Dedifferentiated amniotic fluid mesenchymal stem cell (primary cell): ENCODE data around the gene ZNF511.

ENCODE experiments used
- DNase-seq: peaks from one replicate; pipeline ENCODE4 v3.0.0-alpha.2; 2016; ENCODE audit errors: extremely low spot score

The ZNF511 gene

DNA sequence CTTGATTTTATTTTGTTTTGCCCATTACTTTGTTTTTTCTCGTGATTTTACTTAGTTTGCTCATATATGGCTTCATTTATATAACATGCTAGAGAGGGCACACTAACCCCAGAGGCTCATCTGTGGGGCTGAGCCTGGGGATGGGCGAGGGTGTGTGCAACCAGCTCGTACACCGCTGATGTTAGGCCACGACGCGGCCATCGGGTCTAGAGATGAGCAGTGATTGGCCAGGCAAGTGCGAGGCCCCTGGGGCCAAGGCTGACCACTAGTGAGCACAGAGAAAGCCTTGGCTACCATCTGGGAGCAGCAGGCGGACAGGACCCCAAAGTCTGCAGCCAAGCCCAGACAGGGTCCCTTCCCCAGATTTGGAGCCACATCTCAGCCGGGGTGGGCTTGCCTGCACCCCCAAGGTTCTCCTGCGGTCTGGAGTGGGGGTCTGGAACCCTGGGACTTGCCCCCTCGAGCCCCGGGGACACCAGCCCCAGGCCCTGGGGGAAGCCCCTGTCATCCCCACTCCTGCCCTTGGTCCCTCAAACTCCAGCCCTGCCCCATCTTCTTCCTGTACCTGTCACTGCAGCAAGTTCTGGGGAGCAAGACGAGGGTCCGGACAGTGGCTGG is 45.4 kb downstream of the ZNF511 start:
- no peak for DNase-seq

DNA sequence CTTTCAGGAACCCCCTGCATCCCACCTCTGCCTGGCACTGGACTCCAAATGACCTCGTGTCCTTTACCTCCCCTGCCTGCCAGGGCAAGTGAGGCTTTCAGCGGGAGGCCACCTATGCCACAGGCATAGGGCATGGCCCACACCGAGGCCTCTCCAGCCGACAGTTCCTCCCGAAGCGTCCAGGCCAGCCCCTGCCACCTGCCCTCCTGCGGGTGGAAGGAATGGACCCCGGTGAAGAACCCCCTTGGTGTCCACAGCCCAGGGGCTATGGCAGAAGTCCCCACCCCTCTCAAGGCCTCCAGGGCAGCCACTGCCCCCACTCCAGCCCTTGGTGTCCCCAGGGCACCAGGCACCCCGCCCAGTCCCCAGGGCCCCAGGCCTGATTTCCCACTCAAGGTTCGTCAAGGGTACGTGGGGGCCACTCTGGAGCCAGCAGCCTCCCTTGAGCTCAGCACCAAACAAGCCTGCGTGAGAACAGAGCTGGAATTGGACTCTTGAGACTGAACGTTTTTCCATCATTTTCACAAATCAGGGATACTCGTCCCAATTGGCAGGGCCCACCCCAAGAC is 46.0 kb downstream of the ZNF511 start:
- no peak for DNase-seq

DNA sequence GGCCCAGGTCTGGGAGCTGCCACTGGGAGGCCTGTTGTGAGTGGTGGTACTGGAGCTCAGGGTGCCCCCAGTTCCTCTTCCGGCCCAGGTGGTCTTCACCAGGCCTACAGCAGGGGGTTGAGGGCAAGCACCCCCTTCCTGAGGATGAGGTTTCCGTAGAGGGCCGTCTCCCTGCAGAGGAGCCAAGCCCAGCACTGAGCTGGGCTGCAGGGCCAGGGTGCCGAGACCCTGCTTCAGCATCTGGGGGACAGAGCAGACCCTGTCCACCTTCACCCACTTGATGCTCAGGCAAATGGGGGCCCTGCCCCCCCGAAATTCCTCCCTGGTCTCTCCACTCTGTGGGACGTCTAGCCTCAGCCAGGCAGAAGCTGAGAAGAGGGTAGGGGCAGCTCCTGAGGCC is 46.6 kb downstream of the ZNF511 start:
- DNase-seq: no peak

DNA sequence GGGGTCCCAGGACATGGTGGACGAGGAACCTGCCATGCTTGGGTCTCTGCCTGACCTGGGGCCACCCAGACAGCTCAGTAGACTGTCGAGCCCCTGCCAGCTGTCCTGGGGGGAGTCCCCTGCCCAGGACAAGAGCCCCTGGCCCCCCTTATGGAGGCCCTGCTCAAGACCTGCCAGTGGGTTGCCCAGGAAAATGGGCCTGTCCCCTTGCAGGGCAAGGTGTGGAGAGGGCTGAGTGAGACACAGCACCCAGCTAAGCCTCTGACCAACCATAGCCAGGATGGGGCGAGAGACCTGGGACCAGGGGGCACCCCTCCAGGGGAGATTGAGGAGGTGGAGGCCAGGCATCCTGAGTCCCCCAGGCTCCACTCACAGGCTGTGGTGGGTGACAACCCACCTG is 47.3 kb downstream of the ZNF511 start:
- DNase-seq: no peak

DNA sequence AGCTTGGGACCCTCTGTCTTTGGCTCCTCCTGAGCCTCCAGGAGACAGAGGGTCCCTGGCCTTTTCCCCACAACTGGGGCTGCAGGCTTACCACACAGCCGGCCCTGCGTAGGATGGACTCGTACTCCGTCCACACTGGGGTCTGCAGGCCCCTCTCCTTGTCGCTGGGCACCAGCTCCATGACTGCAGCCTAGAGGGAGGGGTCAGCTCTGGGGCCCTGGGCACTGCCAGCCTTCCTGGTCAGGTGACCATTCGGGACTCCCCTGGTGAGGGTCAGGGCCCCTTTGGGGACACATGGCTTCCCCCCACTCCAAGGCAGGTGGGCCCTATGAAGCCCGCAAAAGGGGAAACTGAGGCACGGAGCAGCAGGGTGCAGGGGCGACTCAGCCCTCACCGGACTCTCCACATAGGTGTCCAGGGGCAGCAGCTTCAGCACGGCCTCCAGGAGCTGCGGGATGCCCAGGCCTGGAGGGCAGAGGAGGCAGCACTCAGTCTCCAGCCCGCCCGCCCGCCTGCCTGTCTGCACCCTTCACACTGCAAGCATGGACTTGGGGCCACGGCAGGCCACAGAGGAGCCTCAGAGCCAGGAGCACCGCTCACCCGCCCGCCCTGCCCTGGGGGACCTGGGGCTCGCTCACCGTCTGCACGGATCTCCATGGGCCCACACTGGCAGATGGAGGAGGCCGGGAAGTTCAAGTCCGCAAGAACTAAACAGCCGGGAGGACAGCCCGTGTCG is 48.0 kb downstream of the ZNF511 start:
- DNase-seq: no peak

DNA sequence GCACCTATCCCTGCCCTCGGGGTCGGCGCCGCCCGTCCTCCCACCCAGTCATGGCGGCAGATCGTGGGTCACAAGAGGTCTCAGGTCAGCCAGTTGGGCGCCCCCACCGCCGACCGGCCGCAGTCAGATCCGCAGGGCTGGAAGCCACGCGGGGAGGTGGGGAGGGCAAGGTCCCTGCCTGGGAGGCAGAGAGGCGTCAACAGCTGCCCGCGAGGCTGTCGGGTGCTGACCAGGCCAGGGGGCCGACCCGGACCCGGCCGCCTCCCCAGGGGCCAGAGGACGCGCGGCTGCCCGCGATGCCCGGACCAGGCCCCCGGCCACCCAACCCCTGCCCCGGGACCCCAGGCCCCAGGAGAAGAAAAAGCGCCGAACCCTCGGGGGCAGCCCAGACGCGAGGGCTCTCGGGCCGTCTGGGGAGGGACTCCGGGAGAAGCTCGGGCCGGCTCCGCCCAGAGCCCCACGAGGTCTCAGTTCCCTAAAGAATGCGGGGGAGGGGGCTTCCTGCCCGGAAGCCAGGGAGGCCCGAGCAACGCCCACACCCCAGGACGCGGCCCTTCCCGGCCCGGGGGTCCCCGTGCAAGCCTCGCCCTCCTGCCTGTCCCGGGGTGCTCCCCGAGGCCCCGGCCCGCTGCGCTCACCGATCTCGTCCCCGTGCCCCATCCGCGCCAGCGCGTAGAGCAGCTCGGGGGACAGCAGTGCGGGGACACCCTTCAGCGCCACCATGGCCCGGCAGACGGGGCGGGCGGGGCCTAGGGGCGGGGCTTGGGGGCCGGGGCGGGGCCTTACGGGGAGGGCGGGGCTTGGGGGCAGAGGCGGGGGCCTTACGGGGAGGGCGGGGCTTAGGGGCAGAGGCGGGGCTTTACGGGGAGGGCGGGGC is 48.8 kb downstream of the ZNF511 start, which contains the start of gene FUOM:
TSS of gene FUOM (minus strand) at position 735 of the 877 bp plus-strand sequence. CDS start at position 723, 12 bp downstream.
- DNase-seq: no peak

DNA sequence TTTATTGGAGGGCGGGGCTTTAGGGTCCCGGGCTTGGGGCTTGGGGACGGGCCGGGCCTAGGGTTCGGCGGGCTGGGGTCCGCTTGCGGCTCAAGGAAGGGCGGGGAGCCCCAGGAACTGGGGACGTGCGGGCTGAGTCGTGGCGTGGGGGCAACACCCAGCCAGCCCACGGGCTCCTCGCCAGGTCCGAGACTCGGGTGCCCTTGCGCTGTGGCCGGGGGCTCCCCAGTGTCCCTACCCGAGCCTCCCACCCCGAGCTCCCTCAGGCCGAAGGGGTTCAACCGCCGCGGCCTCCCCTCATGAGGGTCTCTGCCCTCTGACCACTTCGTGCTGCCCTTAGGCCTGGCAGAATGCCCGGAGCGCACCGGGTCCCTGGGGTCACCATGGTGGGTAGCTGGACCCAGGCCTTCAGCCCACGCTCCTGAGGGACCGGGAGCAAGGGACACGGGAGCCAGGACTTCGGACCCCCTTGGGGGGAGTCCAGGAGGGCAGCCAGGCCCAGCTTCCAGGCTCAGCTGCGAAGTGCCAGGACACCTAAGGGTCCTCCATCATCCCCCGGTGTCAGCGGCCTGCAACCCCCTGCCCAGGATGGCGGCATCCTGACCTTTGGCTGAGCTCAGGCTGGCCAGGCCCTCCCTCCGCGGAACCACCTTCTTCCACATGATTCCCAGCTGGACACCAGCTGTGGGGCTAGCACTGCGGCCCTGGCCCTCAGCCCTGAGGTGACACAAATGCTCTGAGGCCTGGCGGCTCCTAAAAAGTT is 49.6 kb downstream of the ZNF511 start:
- DNase-seq: no peak

DNA sequence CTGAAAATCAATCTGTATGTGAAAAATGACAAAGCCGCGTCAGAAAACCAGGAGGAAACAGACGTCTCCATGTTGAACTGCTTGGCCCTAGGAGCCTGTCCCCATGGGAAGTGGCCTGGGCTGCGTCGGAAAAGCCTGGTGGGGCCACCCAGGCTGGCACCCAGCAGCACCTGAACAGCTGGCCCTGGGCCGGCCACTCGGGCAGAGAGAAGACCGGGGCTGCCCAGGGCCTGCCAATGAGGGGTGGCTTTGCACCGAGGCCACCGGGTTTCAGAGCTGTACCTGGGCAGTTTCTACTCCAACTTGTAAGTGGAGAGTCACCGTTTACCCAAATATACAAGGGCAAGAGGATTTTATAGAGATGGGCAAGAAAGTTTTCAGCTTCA is 50.2 kb downstream of the ZNF511 start:
- no peak for DNase-seq

DNA sequence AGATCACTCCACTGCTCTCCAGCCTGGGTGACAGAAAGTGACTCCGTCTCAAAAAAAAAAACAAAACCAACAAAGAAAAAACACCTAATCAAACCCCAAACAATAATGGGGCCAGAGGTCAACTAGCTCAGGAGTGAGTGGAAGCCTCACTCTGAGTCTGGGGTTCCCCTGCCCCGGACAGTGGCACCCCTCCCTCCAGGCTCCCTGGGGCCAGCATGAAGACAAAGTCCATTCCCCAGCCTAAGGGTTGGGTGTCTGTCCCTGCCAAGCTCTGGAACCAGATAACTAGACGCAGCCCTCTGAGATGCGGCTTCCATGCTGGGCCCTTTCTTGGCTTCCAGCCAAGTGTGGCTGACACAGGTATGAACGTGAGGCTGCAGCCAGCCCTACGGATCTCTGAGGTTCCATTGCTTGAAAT is 50.8 kb downstream of the ZNF511 start:
- DNase-seq: no peak

DNA sequence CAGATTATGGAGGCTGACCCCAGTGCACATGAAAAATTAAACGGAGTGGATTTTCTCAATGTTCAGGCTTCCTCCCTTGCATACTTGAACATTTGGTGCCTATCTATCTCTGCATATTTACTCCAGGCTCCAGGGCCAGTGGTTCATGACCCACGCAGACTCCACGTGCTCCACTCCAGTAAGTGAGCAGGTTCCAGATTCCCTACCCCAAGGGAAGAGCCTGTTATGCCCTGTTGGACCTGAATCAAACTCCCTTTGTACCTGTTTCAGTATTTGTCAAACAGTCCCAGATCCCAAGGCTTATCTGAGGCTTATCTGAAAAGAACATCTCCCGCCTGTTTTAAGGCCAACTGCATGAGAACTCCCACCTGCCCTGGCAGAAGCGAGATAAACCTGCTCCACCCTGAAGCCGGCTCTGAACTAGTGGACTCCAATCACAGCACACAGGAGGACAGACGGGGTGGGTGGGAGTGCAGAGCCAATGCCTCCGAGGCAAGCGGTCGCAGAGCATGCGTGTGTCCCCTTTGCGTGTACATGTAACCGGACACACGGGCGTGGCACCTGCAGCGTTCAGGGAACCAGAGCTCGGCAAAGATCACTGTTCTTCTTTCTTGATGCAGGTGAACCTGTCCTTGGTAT is 51.4 kb downstream of the ZNF511 start:
- DNase-seq: no peak

DNA sequence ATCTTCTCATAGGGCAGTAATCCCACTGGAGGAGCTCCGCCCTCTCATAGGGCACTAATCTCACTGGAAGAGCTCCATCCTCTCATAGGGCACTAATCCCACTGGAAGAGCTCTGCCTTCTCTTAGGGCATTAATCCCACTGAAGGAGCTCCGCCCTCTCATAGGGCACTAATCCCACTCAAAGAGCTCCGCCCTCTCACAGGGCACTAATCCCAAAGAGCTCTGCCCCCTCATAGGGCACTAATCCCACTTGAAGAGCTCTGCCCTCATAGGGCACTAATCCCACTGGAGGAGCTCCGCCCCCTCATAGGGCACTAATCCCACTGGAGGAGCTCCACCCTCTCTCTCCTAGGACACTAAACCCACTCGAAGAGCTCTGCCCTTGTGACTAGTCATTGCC is 52.5 kb downstream of the ZNF511 start:
- no peak for DNase-seq

DNA sequence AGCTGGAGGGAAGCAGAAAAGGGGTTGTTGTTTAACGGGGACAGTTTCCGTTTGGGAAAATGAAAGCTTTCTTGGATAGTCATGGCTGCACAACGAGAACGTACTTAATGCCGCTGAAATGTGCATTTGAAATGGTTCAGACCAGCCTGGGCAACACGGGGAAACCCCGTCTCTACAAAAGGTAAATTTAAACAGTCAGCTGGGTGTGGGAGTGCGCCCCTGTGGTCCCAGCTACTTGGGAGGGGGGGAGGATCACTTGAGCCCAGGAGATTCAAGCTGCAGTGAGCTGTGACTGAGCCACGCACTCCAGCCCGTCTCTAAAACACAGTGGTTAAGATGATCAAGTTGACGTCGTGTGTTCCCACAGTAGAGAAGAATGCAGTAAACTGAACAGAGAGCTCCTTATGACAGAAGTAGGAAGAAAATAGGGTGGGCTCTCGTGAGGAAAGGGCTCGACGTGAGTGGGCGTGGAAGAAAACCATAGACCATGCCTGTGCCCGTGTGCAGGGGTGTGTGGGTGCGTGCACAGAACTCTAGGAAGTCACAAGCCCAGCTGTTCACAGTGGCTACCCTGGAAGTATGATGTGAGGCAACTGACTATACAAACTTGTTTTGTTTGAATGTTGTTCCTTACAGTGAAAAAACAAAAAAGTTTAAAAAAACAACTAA is 53.2 kb downstream of the ZNF511 start:
- no peak for DNase-seq
